GM23338 (cell line): ENCODE results near the gene MAGED2. TPM values are rescaled to one million over a fixed set of nuclear protein-coding genes. Genes with fewer than 3 reads are reported as not detected.

Experiments
- ATAC-seq: fragments of 200-7000 bp; cut with Tn5 transposase; 3 replicates; pipeline ENCODE4 v1.9.1; 2020
- DNase-seq: peaks from one replicate; pipeline ENCODE4 v3.0.0-alpha.2; 2015; ENCODE audit warnings: low spot score
- H2AFZ ChIP-seq: fragments of 200-600 bp; sonication (generic); 2 replicates; pipeline ENCODE4 v1.8.0; 2016; ENCODE audit warnings: antibody characterized with exemption, mild to moderate bottlenecking, moderate library complexity
- H3F3A ChIP-seq: fragments of 200-600 bp; sonication (generic); replicated peaks from 2 replicates; pipeline ENCODE4 v1.8.0; 2017; ENCODE audit warnings: antibody characterized with exemption, mixed run types, low read depth
- H3K27ac ChIP-seq: fragments of 200-600 bp; sonication (generic); 2 replicates; pipeline ENCODE4 v1.6.1; 2016; ENCODE audit warnings: low read depth
- H3K27me3 ChIP-seq: fragments of 200-600 bp; sonication (generic); 2 replicates; pipeline ENCODE4 v1.8.0; 2016; ENCODE audit warnings: mild to moderate bottlenecking, mixed run types, moderate library complexity; ENCODE audit not compliant: insufficient read depth
- H3K36me3 ChIP-seq: fragments of 200-600 bp; sonication (generic); 2 replicates; pipeline ENCODE4 v1.8.0; 2016; ENCODE audit warnings: mild to moderate bottlenecking; ENCODE audit not compliant: insufficient read depth
- H3K4me1 ChIP-seq: fragments of 200-600 bp; sonication (generic); 2 replicates; pipeline ENCODE4 v1.8.0; 2016; ENCODE audit warnings: mild to moderate bottlenecking, moderate library complexity; ENCODE audit not compliant: insufficient read depth
- H3K4me2 ChIP-seq: fragments of 200-600 bp; sonication (generic); 2 replicates; pipeline ENCODE4 v1.7.1; 2017; ENCODE audit warnings: mixed run types
- H3K4me3 ChIP-seq: fragments of 200-600 bp; sonication (generic); 2 replicates; pipeline ENCODE4 v1.6.1; 2016; ENCODE audit warnings: mixed run types
- H3K79me2 ChIP-seq: fragments of 200-600 bp; sonication (generic); replicated peaks from 2 replicates; pipeline ENCODE4 v1.8.0; 2017; ENCODE audit warnings: mild to moderate bottlenecking; ENCODE audit not compliant: insufficient read depth
- H3K9me2 ChIP-seq: fragments of 200-600 bp; sonication (generic); 2 replicates; pipeline ENCODE4 v1.8.0; 2017; ENCODE audit not compliant: insufficient read depth
- H4K20me1 ChIP-seq: fragments of 200-600 bp; sonication (generic); replicated peaks from 2 replicates; pipeline ENCODE4 v1.8.0; 2017; ENCODE audit warnings: mild to moderate bottlenecking; ENCODE audit not compliant: insufficient read depth
- H3K27ac Mint-ChIP-seq: 2 replicates; pipeline ENCODE4 v1.8.0; 2020; ENCODE audit warnings: inconsistent platforms, mild to moderate bottlenecking, moderate library complexity, mixed read lengths
- H3K27me3 Mint-ChIP-seq: 3 replicates; pipeline ENCODE4 v1.8.0; 2022; ENCODE audit warnings: low read depth, mild to moderate bottlenecking, moderate library complexity, mixed read lengths, inconsistent platforms; ENCODE audit not compliant: insufficient read depth, poor library complexity
- H3K36me3 Mint-ChIP-seq: 3 replicates; pipeline ENCODE4 v1.8.0; 2021; ENCODE audit warnings: low read depth, mild to moderate bottlenecking, inconsistent platforms, moderate library complexity, mixed read lengths
- H3K4me1 Mint-ChIP-seq: 3 replicates; pipeline ENCODE4 v1.8.0; 2020; ENCODE audit warnings: mild to moderate bottlenecking, inconsistent platforms, mixed read lengths
- H3K4me3 Mint-ChIP-seq: 3 replicates; pipeline ENCODE4 v1.8.0; 2021; ENCODE audit warnings: moderate library complexity, mild to moderate bottlenecking, inconsistent platforms, mixed read lengths
- H3K9me3 Mint-ChIP-seq: 3 replicates; pipeline ENCODE4 v1.8.0; 2020; ENCODE audit warnings: moderate library complexity, mild to moderate bottlenecking, inconsistent platforms, mixed read lengths
- CREB1 ChIP-seq: fragments of 250-450 bp; sonication (Bioruptor Pico); IDR thresholded peaks from 2 replicates; pipeline ENCODE4 v1.5.0; 2020; ENCODE audit warnings: low read depth, mild to moderate bottlenecking, moderate library complexity
- CTCF ChIP-seq, 2 experiments: fragments of 200-600 bp in 1 of 2; sonication (generic) in 1 of 2; conservative IDR thresholded peaks; 2 replicates each; pipeline versions ENCODE4 v1.5.1 to v1.6.1; 2016 to 2017; ENCODE audit warnings: antibody characterized with exemption in 2 of 2, low read depth in 2 of 2, mild to moderate bottlenecking in 2 of 2, moderate library complexity in 1 of 2
- ETS1 ChIP-seq: IDR thresholded peaks from 2 replicates; pipeline ENCODE4 v1.6.1; 2016; ENCODE audit warnings: antibody characterized with exemption
- EZH2 ChIP-seq: fragments of 200-600 bp; sonication (generic); IDR thresholded peaks from one replicate; pipeline ENCODE4 v1.8.0; 2017; ENCODE audit warnings: antibody characterized with exemption, mild to moderate bottlenecking, low read depth; ENCODE audit not compliant: unreplicated experiment
- EZH2phosphoT487 ChIP-seq: fragments of 200-600 bp; sonication (generic); IDR thresholded peaks from one replicate; pipeline ENCODE4 v1.8.1; 2018; ENCODE audit warnings: antibody characterized with exemption; ENCODE audit not compliant: unreplicated experiment
- JUNB ChIP-seq: IDR thresholded peaks from one replicate; pipeline ENCODE4 v1.6.1; 2016; ENCODE audit warnings: antibody characterized with exemption; ENCODE audit not compliant: unreplicated experiment
- NANOG ChIP-seq: IDR thresholded peaks from 2 replicates; pipeline ENCODE4 v1.6.1; 2016; ENCODE audit warnings: antibody characterized with exemption, borderline replicate concordance
- POLR2AphosphoS5 ChIP-seq: IDR thresholded peaks from 2 replicates; pipeline ENCODE4 v1.6.1; 2016; ENCODE audit warnings: antibody characterized with exemption, low read depth
- REST ChIP-seq: IDR thresholded peaks from one replicate; pipeline ENCODE4 v1.6.1; 2018; ENCODE audit warnings: antibody characterized with exemption; ENCODE audit not compliant: unreplicated experiment
- STAT1 ChIP-seq: IDR thresholded peaks from one replicate; pipeline ENCODE4 v1.6.1; 2016; ENCODE audit warnings: antibody characterized with exemption; ENCODE audit not compliant: unreplicated experiment
- ZNF114 ChIP-seq: fragments of 250-450 bp; sonication (Bioruptor Pico); IDR thresholded peaks from 2 replicates; pipeline ENCODE4 v1.5.0; 2020; ENCODE audit warnings: mild to moderate bottlenecking, moderate library complexity
- ZNF331 ChIP-seq: fragments of 250-450 bp; sonication (Bioruptor Pico); IDR thresholded peaks from 2 replicates; pipeline ENCODE4 v1.5.0; 2020; ENCODE audit warnings: low read depth, mild to moderate bottlenecking, moderate library complexity
- ZNF462 ChIP-seq: fragments of 250-450 bp; sonication (Bioruptor Pico); IDR thresholded peaks from 2 replicates; pipeline ENCODE4 v1.5.0; 2020; ENCODE audit warnings: mild to moderate bottlenecking, moderate library complexity
- polyA plus RNA-seq: library from polyadenylated mRNA; unstranded; fragments of >200 nt; fragmentation: Nextera tagmentation; extraction: Ambion mirVana; gene quantifications from 2 replicates; pipeline ENCODE4 v1.2.1, GENCODE V29; 2016
- total RNA-seq: library from RNA; depleted of rRNA; stranded (reverse); fragments of >200 nt; shearing (Covaris generic); gene quantifications from 2 replicates; pipeline ENCODE4 v1.2.3, GENCODE V29; 2014

The MAGED2 gene
- total and polyA plus RNA-seq, 2 experiments from 2014 or later, result 96.7 to 203 TPM

GRCh38 chrX:54810532-54810931 lies 3.0 kb downstream of the MAGED2 start (continued):
- TF ChIP-seq REST (no peak), ZNF331 (no peak), JUNB (no peak), NANOG (no peak)

GRCh38 chrX:54811301-54811885 lies 3.8 kb downstream of the MAGED2 start:
- Mint-ChIP-seq H3K4me1 (peaks cover 3% of the 10 kb centered on the region; the same call in 1 of the 3 replicates), H3K27ac (no peak overlapping the region), H3K4me3 (0 out of 3 replicates have a peak overlapping the region, but pooled peaks have one; percentile 7), H3K36me3 (peaks cover 65% of the 10 kb centered on the region), H3K9me3 (no peaks in the 10 kb centered on the region; the same call in 2 of the 3 replicates), H3K27me3 (peaks cover 19% of the 10 kb centered on the region)
- ATAC-seq, result no peak
- no peak overlapping the region for H2AFZ ChIP-seq
- H3K36me3 ChIP-seq, result peaks cover 3% of the 10 kb centered on the region; the same call in 1 of the 2 replicates
- H3K79me2 ChIP-seq, result 0 out of 2 replicates have a peak, but pooled peaks cover 13% of the 10 kb centered on the region
- H3F3A ChIP-seq, result no peaks in the 10 kb centered on the region
- no peak overlapping the region for H3K4me2 ChIP-seq
- TF ChIP-seq CTCF (conservative IDR thresholded peaks at IDR 0.05; ENCODE audit: low read depth in 2 of 2) (no peak), ETS1 (no peak), JUNB (no peak), STAT1 (no peak), CREB1 (CRISPR knock-in tag) (no peak), POLR2AphosphoS5 (no peak), ZNF462 (no peak), ZNF114 (CRISPR knock-in tag) (no peak), ZNF331 (no peak), EZH2phosphoT487 (no peak), EZH2 (no peak)
- no peaks in the 10 kb centered on the region for H3K27me3 ChIP-seq
- H3K4me1 ChIP-seq, result no peaks in the 10 kb centered on the region; the same call in 1 of the 2 replicates
- H3K27ac ChIP-seq, result no peak overlapping the region
- DNase-seq, result no peak
- no peaks in the 10 kb centered on the region for H3K9me2 ChIP-seq
- H3K4me3 ChIP-seq, result no peak overlapping the region
- H4K20me1 ChIP-seq, result no peaks in the 10 kb centered on the region
